ENCODE measurements around the gene NXT2. TPM values are rescaled to one million over a fixed set of nuclear protein-coding genes. Genes with fewer than 3 reads are reported as not detected.

NXT2 gene
- total RNA-seq, 2 experiments from 2014 or later, result 10.6 to 11.1 TPM

GRCh38 chrX:109508915-109509314 lies 27.7 kb upstream of the NXT2 start:
- Mint-ChIP-seq H3K4me1 (ENCODE audit: low read depth) (no peaks in the 10 kb centered on the region), H3K27ac (no peak overlapping the region), H3K9me3 (no peaks in the 10 kb centered on the region), H3K27me3 (peaks cover 8% of the 10 kb centered on the region), H3K4me3 (no peak overlapping the region), H3K36me3 (ENCODE audit: low read depth) (no peaks in the 10 kb centered on the region)
- CTCF ChIA-PET, result no interaction called here
- intact Hi-C loops (cut with micrococcal nuclease), result no loop called here
- no peak for TF ChIP-seq CTCF (IDR thresholded peaks at IDR 0.05)
- POLR2A ChIA-PET, result interaction anchor here (0.7 kb wide), 1 partner anchor 11 kb away, joined by 3 read pairs; no protein-coding TSS in a partner anchor
- DNase-seq (no peak), ATAC-seq (no peak)

- Mint-ChIP-seq H3K4me3 (no peak overlapping the region), H3K9me3 (no peaks in the 10 kb centered on the region), H3K27me3 (peaks cover 12% of the 10 kb centered on the region), H3K27ac (no peak overlapping the region), H3K36me3 (ENCODE audit: low read depth) (no peaks in the 10 kb centered on the region), H3K4me1 (ENCODE audit: low read depth) (no peaks in the 10 kb centered on the region)
- no peak for TF ChIP-seq CTCF (IDR thresholded peaks at IDR 0.05)
- ChIA-PET POLR2A (no interaction called here), CTCF (no interaction called here)
- ATAC-seq, result no peak
- DNase-seq, result no peak
- intact Hi-C loops (cut with micrococcal nuclease), result no loop called here
Observed at GRCh38 chrX:109511113-109511512, 25.5 kb upstream of the NXT2 start.

GRCh38 chrX:109519001-109519400 lies 17.6 kb upstream of the NXT2 start:
- no peak overlapping the region for H3K4me3 Mint-ChIP-seq
- POLR2A ChIA-PET, result no interaction called here
- no peaks in the 10 kb centered on the region for H3K4me1 Mint-ChIP-seq (ENCODE audit: low read depth)
- TF ChIP-seq CTCF (IDR thresholded peaks at IDR 0.05), result no peak
- CTCF ChIA-PET, result no interaction called here
- no peaks in the 10 kb centered on the region for H3K36me3 Mint-ChIP-seq (ENCODE audit: low read depth)
- DNase-seq (no peak), ATAC-seq (no peak)
- peaks cover 7% of the 10 kb centered on the region for H3K27me3 Mint-ChIP-seq
- no peak overlapping the region for H3K27ac Mint-ChIP-seq
- intact Hi-C loops (cut with micrococcal nuclease), result no loop called here
- no peaks in the 10 kb centered on the region for H3K9me3 Mint-ChIP-seq

- Mint-ChIP-seq H3K27ac (no peak overlapping the region), H3K27me3 (peaks cover 4% of the 10 kb centered on the region), H3K4me1 (ENCODE audit: low read depth) (peaks cover 2% of the 10 kb centered on the region), H3K9me3 (peaks cover 2% of the 10 kb centered on the region), H3K4me3 (no peak overlapping the region), H3K36me3 (ENCODE audit: low read depth) (no peaks in the 10 kb centered on the region)
- CTCF ChIA-PET, result no interaction called here
- TF ChIP-seq CTCF (IDR thresholded peaks at IDR 0.05), result no peak
- ATAC-seq, result no peak
- intact Hi-C loops (cut with micrococcal nuclease), result no loop called here
- no peak for DNase-seq
- POLR2A ChIA-PET, result no interaction called here
Observed at GRCh38 chrX:109533005-109533404, 3.6 kb upstream of the NXT2 start.

GRCh38 chrX:109533631-109534030 lies 3.0 kb upstream of the NXT2 start:
- intact Hi-C loops (cut with micrococcal nuclease), result no loop called here

More at GRCh38 chrX:109533631-109534030, 3.0 kb upstream of the NXT2 start:
- H3K27me3 Mint-ChIP-seq, result peaks cover 4% of the 10 kb centered on the region
- TF ChIP-seq CTCF (IDR thresholded peaks at IDR 0.05), result no peak
- DNase-seq (no peak), ATAC-seq (no peak)
- H3K4me3 Mint-ChIP-seq, result no peak overlapping the region
- POLR2A ChIA-PET, result no interaction called here
- CTCF ChIA-PET, result no interaction called here
- H3K27ac Mint-ChIP-seq, result no peak overlapping the region
- peaks cover 2% of the 10 kb centered on the region for H3K9me3 Mint-ChIP-seq
- peaks cover 2% of the 10 kb centered on the region for H3K4me1 Mint-ChIP-seq (ENCODE audit: low read depth)
- no peaks in the 10 kb centered on the region for H3K36me3 Mint-ChIP-seq (ENCODE audit: low read depth)

Measured in activated CD8-positive, alpha-beta T cell treated with anti-CD3 and anti-CD28 coated beads for 36 hours (primary cell).